Measurements from ENCODE around the gene TBKBP1. TPM values are rescaled to one million over a fixed set of nuclear protein-coding genes. Genes with fewer than 3 reads are reported as not detected.

Gene TBKBP1
- total RNA-seq, 1 donor from 2014 or later = 13.8 TPM

- no peaks in the 10 kb centered on the region for H3K9me3 ChIP-seq
- intact Hi-C loops (cut with DNase I) = no loop called here
- H3K27ac ChIP-seq = no peak overlapping the region
- H3K36me3 ChIP-seq = no peaks in the 10 kb centered on the region
- no peak for DNase-seq (ENCODE audit: extremely low spot score in 2 of 2)
- no peaks in the 10 kb centered on the region for H3K4me1 ChIP-seq
- H3K4me3 ChIP-seq = no peak overlapping the region
- TF ChIP-seq CTCF (IDR thresholded peaks at IDR 0.05) (no peak), POLR2AphosphoS5 (IDR thresholded peaks at IDR 0.05; ENCODE audit: insufficient read depth in 1 of 2, low read depth in 1 of 2) (no peak)
- no peaks in the 10 kb centered on the region for H3K27me3 ChIP-seq
Measured at GRCh38 chr17:47741109-47741792, 47.3 kb downstream of the TBKBP1 start.

GRCh38 chr17:47741793-47742145, 47.8 kb downstream of the TBKBP1 start:
- TF ChIP-seq CTCF (IDR thresholded peaks at IDR 0.05) (no peak), POLR2AphosphoS5 (IDR thresholded peaks at IDR 0.05; ENCODE audit: insufficient read depth in 1 of 2, low read depth in 1 of 2) (no peak), POLR2A (IDR thresholded peaks at IDR 0.05) (no peak)
- H3K27me3 ChIP-seq = no peaks in the 10 kb centered on the region
- H3K9me3 ChIP-seq = no peaks in the 10 kb centered on the region
- intact Hi-C loops (cut with DNase I) = no loop called here
- H3K36me3 ChIP-seq = no peaks in the 10 kb centered on the region
- DNase-seq (ENCODE audit: extremely low spot score in 2 of 2) = no peak
- H3K4me1 ChIP-seq = no peaks in the 10 kb centered on the region
- H3K4me3 ChIP-seq = no peak overlapping the region
- no peak overlapping the region for H3K27ac ChIP-seq

- H3K9me3 ChIP-seq = no peaks in the 10 kb centered on the region
- no peaks in the 10 kb centered on the region for H3K36me3 ChIP-seq
- H3K4me3 ChIP-seq = no peak overlapping the region
- no peaks in the 10 kb centered on the region for H3K4me1 ChIP-seq
- TF ChIP-seq CTCF (IDR thresholded peaks at IDR 0.05) = peak in 1 of 3 experiments; percentile 8
- no peak for TF ChIP-seq POLR2AphosphoS5 (IDR thresholded peaks at IDR 0.05; ENCODE audit: insufficient read depth in 1 of 2, low read depth in 1 of 2)
- TF ChIP-seq POLR2A (IDR thresholded peaks at IDR 0.05) = no peak
- DNase-seq (ENCODE audit: extremely low spot score in 2 of 2) = no peak
- H3K27ac ChIP-seq = no peak overlapping the region
- no peaks in the 10 kb centered on the region for H3K27me3 ChIP-seq
- intact Hi-C loops (cut with DNase I) = no loop called here
Measured at GRCh38 chr17:47742319-47743181, 48.6 kb downstream of the TBKBP1 start.

- H3K4me3 ChIP-seq = no peak overlapping the region
- no peak for DNase-seq (ENCODE audit: extremely low spot score in 2 of 2)
- TF ChIP-seq CTCF (IDR thresholded peaks at IDR 0.05) (no peak), POLR2A (IDR thresholded peaks at IDR 0.05) (no peak), POLR2AphosphoS5 (IDR thresholded peaks at IDR 0.05; ENCODE audit: insufficient read depth in 1 of 2, low read depth in 1 of 2) (no peak)
- no peaks in the 10 kb centered on the region for H3K27me3 ChIP-seq
- intact Hi-C loops (cut with DNase I) = no loop called here
- H3K36me3 ChIP-seq = no peaks in the 10 kb centered on the region
- H3K4me1 ChIP-seq = no peaks in the 10 kb centered on the region
- no peaks in the 10 kb centered on the region for H3K9me3 ChIP-seq
- H3K27ac ChIP-seq = no peak overlapping the region
Measured at GRCh38 chr17:47744168-47745036, 50.4 kb downstream of the TBKBP1 start.

All from vagina (tissue), 2 donors.